ENCODE results near the gene DEFB113. TPM values are rescaled to one million over a fixed set of nuclear protein-coding genes. Genes with fewer than 3 reads are reported as not detected.

The DEFB113 gene
- total RNA-seq, 1 experiment from 2014 or later = not detected

DNA sequence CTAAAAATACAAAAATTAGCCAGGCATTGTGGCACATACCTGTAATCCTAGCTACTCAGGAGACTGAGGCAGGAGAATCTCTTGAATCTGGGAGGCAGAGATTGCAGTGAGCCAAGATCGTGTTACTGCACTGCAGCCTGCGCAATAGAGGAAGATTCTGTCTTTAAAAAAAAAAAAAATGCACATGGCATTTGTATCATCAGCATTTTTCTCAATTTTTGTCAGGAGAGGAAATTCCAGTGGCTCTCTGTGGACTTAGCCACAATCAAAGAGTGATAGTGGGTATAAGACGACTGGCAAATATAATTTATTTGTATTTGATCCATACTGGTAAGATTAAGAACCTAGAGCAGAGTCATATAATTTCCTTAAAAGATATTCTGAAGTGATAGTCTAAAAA, 34.0 kb downstream of the DEFB113 start:
- no peak for DNase-seq (ENCODE audit: low spot score)

DNA sequence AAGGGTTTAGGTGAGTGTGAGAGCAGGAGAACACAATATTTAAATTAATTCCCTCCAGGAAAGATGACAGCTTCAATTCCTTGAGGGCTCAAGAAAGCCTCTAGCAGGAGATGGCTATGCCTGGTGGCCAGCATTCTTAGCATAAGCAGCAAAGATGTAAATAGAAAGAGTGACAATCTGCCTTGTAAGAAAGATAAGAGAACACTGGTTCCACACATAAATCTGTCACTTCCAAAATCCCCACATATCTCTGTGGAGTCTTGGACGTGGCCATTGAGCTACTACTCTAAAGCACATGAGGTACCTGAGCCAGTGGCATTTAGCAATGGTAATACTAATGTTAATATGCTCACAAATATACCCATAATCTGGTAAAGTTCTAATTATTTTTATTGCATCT, 34.7 kb downstream of the DEFB113 start:
- DNase-seq (ENCODE audit: low spot score) = no peak

DNA sequence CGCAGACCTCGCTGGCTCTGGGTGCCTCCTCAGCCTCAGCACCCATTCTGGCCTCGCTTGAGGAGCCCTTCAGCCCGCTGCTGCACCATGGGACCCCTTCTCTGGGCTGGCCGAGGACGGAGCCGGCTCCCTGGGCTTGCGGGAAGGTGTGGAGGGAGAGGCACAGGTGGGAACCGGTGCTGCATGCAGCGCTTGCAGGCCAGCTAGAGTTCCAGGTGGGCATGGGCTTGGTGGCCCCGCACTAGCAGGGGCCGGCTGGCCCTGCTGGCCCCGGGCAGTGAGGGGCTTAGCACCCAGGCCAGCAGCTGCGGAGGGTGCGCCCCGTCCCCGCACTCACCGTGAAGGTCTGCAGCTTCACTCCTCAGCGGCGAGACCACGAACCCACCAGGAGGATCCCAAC, 35.9 kb downstream of the DEFB113 start:
- no peak for DNase-seq (ENCODE audit: low spot score)

DNA sequence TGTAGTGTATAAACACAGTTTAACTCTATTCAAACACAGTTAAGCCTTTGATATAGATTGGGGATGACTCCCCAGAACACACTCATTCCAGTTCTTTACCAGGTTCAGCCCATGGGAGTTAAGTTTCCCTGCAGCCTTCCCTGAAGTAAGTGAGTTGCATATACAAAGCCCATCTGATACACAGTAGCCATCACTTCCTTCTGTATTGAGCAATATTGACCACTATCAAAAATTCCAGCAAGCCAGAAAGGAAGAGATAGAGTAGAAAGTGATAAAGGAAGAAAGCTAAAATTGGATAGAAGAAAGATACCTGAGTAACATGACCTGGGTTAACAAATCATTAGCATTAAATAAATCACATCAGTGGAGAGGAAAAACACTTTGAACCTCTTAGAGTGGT, 40.1 kb downstream of the DEFB113 start:
- DNase-seq (ENCODE audit: low spot score) = no peak

DNA sequence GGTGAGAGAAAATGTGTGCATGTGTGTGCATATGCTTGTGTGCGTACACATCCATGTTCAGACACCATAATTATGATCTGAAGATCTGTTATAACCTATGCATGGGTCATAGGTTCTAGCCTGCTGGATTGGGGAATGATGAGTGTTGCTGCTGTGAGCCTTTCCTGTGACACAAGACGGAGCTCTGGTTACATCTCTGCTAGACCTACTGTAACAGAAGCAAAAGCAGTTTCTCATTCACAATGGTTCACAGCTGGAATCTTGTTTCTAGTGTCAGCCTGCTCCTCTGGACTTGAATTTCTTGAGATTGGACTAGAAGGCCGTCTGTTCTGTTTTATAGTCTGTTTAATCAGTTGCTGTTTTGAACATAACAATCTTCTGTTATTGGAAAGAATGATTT, 45.6 kb downstream of the DEFB113 start:
- DNase-seq (ENCODE audit: low spot score) = no peak

DNA sequence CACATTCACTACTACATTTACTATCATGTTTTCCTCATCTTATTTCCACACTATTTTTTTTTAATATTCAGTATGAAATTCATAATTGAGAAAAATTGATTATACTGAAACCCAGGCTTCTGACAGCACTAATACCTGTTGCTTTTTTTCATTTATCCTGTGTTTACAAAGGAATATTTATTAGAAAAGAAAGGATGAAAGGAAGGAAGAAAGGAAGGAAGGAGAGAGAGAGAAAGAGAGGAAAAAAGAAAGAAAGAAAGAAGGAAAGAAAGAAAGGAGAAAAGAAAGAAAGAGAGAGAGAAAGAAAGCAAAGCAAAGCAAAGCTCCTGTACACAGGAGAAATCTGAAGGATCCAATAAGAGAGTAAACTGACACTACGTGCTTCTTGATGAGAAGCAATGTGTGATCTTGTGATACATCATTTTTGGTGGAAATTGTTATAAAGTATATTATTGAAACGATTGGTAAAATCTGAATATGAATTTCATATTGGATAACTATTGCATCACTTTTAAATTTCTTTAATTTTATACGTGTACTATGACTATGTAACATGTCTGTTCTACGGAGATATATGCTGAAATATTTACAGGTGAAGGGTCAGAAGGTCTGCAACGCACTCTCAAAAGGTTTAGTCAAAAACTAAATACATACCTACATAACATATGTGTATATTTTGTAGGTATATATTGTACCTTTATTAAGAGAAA, 49.3 kb downstream of the DEFB113 start:
- no peak for DNase-seq (ENCODE audit: low spot score)

DNA sequence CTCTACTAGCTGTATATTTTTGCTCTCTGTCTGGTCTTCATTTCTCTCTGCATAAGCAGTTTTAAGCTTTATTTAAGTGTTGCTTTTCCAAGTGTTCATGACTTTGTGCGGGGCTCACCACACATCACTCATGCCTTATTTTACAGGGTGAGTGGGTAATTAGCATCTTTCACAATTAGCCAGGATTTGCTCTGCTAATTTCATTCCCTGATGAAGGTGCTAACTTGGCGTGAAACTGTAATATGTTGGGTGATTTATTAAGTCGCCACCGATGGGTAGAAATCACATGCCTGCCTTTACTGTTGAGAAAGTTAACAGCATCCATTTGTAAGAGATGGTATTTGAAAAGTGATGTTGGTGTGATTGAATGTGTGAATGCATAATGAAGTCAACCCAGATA, 50.2 kb downstream of the DEFB113 start:
- DNase-seq (ENCODE audit: low spot score) = no peak

DNA sequence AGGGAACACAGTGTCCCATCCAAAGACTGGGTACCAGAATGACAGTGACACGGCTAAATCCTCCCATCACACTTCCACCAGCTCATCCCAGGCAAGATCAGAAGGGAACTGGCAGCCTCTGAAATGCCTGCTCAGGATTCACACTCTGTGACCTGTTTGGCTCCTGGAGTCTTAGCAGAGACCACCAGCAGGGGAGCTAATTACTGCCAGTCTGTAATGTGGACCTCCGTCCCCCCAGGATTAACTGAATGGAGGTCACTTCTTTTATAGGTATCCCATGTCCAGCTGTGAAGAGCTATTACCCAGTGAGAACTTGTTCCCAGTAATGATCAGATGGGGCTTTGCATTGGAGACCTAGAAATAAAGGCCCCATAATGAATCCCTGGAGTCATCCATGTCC, 50.6 kb downstream of the DEFB113 start:
- DNase-seq (ENCODE audit: low spot score) = no peak

Other genes with a start within 250 kb of the DEFB113 start
- not detected in 2 replicates for gene CRISP3, start 225.2 kb downstream of the DEFB113 start, total RNA-seq (2014; rRNA removed; shearing (Covaris generic))
- gene PGK2, start 182.3 kb downstream of the DEFB113 start, total RNA-seq (2014; rRNA removed; shearing (Covaris generic)) = not detected in 2 replicates
- gene CRISP1, start 103.1 kb downstream of the DEFB113 start, total RNA-seq (2014; rRNA removed; shearing (Covaris generic)) = not detected in 2 replicates
- gene DEFB114, start 5.5 kb downstream of the DEFB113 start, total RNA-seq (2014; rRNA removed; shearing (Covaris generic)) = not detected in 2 replicates
- not detected in 2 replicates for gene DEFB110, start 52.4 kb upstream of the DEFB113 start, total RNA-seq (2014; rRNA removed; shearing (Covaris generic))
- gene DEFB112, start 80.3 kb upstream of the DEFB113 start, total RNA-seq (2014; rRNA removed; shearing (Covaris generic)) = not detected in 2 replicates